Pancreas (tissue), 10 donors: Measurements from ENCODE around the gene SPATA31D1. TPM values are rescaled to one million over a fixed set of nuclear protein-coding genes. Genes with fewer than 3 reads are reported as not detected.

Experiments used
- ATAC-seq, 4 donors: fragments of 200-7000 bp; cut with Tn5 transposase; one replicate each; pipeline versions ENCODE4 v1.8.0 to v1.9.1; 2020; ENCODE audit warnings: mild to moderate bottlenecking in 4 of 4, moderate library complexity in 4 of 4
- DNase-seq, 6 donors: peaks; one replicate each; pipeline ENCODE4 v3.0.0-alpha.2; 2020
- FAIRE-seq: peaks from 2 replicates; lab custom pipeline; 2012; peaks lifted over from hg19 to GRCh38; lab: Jason Lieb, UNC
- H3K27ac ChIP-seq, 4 donors: fragments of 200-600 bp; sonication (generic); 1 replicate in 3 of 4; 2 replicates in 1 of 4; pipeline versions ENCODE4 v1.5.0 to v1.8.0; 2020
- H3K27me3 ChIP-seq, 4 donors: fragments of 200-600 bp; one replicate each; pipeline ENCODE4 v1.8.0; 2021
- H3K36me3 ChIP-seq, 3 donors: fragments of 200-600 bp; sonication (generic) in 1 of 3; one replicate each; pipeline versions ENCODE4 v1.5.0 to v1.8.0; 2020 to 2021
- H3K4me1 ChIP-seq, 3 donors: fragments of 200-600 bp; one replicate each; pipeline ENCODE4 v1.8.0; 2021
- H3K4me3 ChIP-seq, 4 donors: fragments of 200-600 bp; sonication (generic) in 2 of 4; one replicate each; pipeline versions ENCODE4 v1.5.0 to v1.8.0; 2020 to 2021
- H3K9me3 ChIP-seq, 4 donors: fragments of 200-600 bp; one replicate each; pipeline ENCODE4 v1.8.0; 2021
- WGBS, 2 donors: extraction: QIAGEN DNeasy Blood & Tissue Kit; methylation state at CpG; one replicate each; pipeline ENCODE4 v1.1.7; 2013; 5-methylcytosine and 5-hydroxymethylcytosine counted together
- intact Hi-C, 3 donors: fragments of 100-400 bp; cut with DNase I; formaldehyde crosslinking; loops; one replicate each; pipeline versions ENCODE4 v1.11.1 to v1.14.2; 2022
- polyA plus RNA-seq, 2 donors: library from polyadenylated mRNA; stranded (reverse); fragments of 200-250 nt; gene quantifications; one replicate each; pipeline ENCODE4 v1.2.3, GENCODE V29; 2013
- total RNA-seq, 6 donors: library from RNA; stranded (reverse); fragmentation: NEBNext Ultra II Directional in 4 of 6; extraction: Animal tissue kit (Norgen Biotek cat#: 25700) in 4 of 6; gene quantifications; one replicate each; pipeline versions ENCODE4 v1.2.1 to v1.2.4, GENCODE V29; 2021 to 2023
- TF ChIP-seq, protein P1 (sequence below), 4 donors: fragments of 200-600 bp; sonication (generic) in 3 of 4; IDR thresholded peaks; one replicate each; pipeline versions ENCODE4 v1.5.0 to v1.8.0; 2021; ENCODE audit warnings: antibody characterized with exemption in 4 of 4
- donor health status: healthy with polysubstance abuse.
- donor health status: DM: no; HTN: no; CAD: no; lungs with moderate emphysema.
- donor health status: DM: no; HTN: no; CAD: no.
- donor health status: control.
- donor health status: control.
- donor health status: Bipolar disorder and iron deficiency.
- donor health status: DM: yes; HTN: yes; CAD: no.
- donor health status: DM: no; HTN: no; CAD: no.
- donor health status: DM: no; HTN: no; CAD: no.
- donor health status: DM: yes; HTN: yes; CAD: no.

Gene SPATA31D1
- total and polyA plus RNA-seq, 8 donors = not detected

DNA sequence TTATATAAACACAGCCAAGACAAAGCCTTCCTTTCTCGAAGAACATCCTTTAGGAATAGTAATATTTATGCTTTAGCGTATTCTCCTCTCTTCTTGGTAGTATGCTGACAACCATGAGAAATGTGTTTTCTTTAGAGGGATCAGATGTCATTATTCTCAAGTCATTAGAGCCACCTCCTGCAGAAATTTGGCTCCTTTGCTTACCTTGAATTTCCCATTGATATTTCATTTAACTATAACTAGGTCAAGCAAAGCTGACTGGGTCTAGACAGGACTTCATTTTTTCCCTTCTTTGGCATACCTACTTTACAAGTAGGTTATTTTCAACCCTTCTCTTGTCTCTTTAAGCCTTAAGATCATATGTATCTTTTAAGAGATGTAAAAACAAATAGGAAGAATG lies 50.3 kb downstream of the SPATA31D1 start:
- ATAC-seq (no peak), FAIRE-seq (no peak), DNase-seq (no peak)
- intact Hi-C loops = no loop called here
- Histone ChIP-seq H3K27ac (no peak overlapping the region), H3K4me3 (no peak overlapping the region), H3K36me3 (no peaks in the 10 kb centered on the region), H3K4me1 (no peaks in the 10 kb centered on the region), H3K9me3 (no peaks in the 10 kb centered on the region), H3K27me3 (no peaks in the 10 kb centered on the region)
- TF ChIP-seq, protein P1, sequence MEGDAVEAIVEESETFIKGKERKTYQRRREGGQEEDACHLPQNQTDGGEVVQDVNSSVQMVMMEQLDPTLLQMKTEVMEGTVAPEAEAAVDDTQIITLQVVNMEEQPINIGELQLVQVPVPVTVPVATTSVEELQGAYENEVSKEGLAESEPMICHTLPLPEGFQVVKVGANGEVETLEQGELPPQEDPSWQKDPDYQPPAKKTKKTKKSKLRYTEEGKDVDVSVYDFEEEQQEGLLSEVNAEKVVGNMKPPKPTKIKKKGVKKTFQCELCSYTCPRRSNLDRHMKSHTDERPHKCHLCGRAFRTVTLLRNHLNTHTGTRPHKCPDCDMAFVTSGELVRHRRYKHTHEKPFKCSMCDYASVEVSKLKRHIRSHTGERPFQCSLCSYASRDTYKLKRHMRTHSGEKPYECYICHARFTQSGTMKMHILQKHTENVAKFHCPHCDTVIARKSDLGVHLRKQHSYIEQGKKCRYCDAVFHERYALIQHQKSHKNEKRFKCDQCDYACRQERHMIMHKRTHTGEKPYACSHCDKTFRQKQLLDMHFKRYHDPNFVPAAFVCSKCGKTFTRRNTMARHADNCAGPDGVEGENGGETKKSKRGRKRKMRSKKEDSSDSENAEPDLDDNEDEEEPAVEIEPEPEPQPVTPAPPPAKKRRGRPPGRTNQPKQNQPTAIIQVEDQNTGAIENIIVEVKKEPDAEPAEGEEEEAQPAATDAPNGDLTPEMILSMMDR (IDR thresholded peaks at IDR 0.05) = no peak
- WGBS, 2 donors = 51 to 62% methylated on average over 2 of the region's 2 CpGs

Other genes starting within 250 kb of the SPATA31D1 start
- gene SPATA31D4, start 60.3 kb upstream of the SPATA31D1 start, total RNA-seq = not detected
- gene SPATA31D4, start 60.3 kb upstream of the SPATA31D1 start, polyA plus RNA-seq = under 1 TPM in 1 of 2 donors, not detected in 1; 0.04 TPM
- gene SPATA31D3, start 45.3 kb upstream of the SPATA31D1 start, total RNA-seq = not detected
- not detected for gene SPATA31D3, start 45.3 kb upstream of the SPATA31D1 start, polyA plus RNA-seq